ENCODE data around the gene KLHL22. TPM values are rescaled to one million over a fixed set of nuclear protein-coding genes. Genes with fewer than 3 reads are reported as not detected.
"Not testable (repeated sequence)": the region's sequence is repeated elsewhere in the genome, so short reads cannot be mapped to it uniquely, and the experiment has no call there.

The KLHL22 gene
- total RNA-seq, 2 donors from 2014 or later = 21.4 to 26.5 TPM

DNA sequence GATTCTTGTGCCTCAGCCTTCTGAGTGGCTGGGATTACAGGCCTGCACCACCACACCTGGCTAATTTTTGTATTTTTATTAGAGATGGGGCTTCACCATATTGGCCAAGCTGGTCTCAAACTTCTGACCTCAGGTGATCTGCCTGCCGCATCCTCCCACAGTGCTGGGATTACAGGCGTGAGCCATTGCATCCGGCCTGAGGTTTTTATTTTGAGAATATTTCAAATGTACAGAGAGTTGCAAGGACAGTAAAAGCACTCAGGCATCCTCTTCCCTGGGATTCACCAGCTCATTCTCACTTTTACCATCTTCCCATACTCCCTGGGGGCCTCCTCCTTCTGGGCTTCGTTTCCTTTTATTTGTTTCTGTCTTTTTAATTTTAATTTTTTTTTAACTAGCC lies 24.0 kb upstream of the KLHL22 start:
- no peak for DNase-seq
- H3K27ac Mint-ChIP-seq = peak overlapping the region; percentile 43
- H3K4me1 Mint-ChIP-seq (ENCODE audit: low read depth) = peaks cover 85% of the 10 kb centered on the region
- no peak overlapping the region for H3K4me3 Mint-ChIP-seq
- no peak for ATAC-seq (replicated peaks in 1 of 2)
- no peaks in the 10 kb centered on the region for H3K9me3 Mint-ChIP-seq
- H3K27me3 Mint-ChIP-seq (ENCODE audit: low read depth) = no peaks in the 10 kb centered on the region
- peaks cover 9 to 16% of the 10 kb centered on the region in 2 donors for H3K36me3 Mint-ChIP-seq (ENCODE audit: insufficient read depth in 2 of 2)

DNA sequence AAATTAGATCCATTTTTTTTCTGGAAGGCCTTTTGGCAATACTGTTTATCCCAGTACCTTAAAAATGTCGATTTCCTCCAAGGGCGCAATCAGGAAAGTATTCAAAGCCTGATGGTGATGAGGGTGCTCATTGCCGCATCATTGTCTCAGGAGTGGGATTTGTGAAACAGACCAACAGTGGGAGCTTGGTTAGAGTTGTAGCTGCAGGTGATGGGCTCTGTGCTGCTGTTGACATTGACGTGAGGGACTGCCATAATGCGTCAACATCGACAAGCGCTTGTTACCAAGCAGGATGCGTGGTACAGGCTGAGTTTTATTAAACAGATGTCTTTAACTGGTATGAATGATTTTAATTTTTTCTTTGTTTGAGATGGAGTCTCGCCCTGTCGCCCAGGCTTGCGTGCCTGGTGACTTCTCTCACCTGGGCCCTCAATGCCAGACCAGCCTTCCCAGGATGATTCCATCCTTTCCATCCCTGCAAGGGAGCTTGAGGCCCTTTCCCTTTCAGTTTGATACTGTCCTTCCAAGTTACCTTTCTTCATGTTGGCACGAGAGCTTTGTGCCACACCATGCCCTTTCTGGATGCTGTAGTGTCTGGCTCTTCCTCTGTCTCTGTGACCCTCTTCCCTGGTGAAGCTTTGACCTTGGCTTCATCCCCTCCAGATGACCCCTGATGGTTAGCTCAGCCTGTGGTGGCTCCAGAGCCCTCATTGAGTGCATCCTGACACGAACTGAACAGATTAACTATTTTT lies 22.4 kb upstream of the KLHL22 start:
- Mint-ChIP-seq H3K36me3 (ENCODE audit: insufficient read depth in 2 of 2) (peaks cover 6 to 19% of the 10 kb centered on the region in 2 donors), H3K4me1 (ENCODE audit: low read depth) (peaks cover 85% of the 10 kb centered on the region), H3K27me3 (ENCODE audit: low read depth) (no peaks in the 10 kb centered on the region), H3K9me3 (no peaks in the 10 kb centered on the region), H3K4me3 (peak overlapping the region in 1 of 2 donors; percentile 2), H3K27ac (peak overlapping the region; percentile 52)
- DNase-seq = no peak
- ATAC-seq (replicated peaks in 1 of 2) = no peak

DNA sequence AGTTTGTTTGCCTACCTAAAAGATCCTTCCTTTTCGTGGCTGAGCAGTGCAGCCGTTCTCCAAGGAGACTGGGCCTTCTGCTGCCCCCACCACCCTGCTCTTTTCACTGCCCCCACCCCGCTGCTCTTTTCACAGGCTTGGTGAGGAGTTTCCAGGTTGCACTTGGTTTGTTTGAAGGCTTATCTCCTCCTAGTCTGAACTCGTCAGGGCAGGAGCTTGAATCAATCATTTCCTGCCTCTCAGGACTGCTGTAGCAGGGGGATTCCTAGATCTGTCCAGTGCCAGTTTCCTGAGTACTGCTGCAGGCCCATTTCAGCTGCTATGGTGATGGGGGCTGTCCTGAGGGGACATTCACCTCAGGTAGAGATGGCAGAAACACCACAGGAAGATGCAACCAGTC lies 21.8 kb upstream of the KLHL22 start:
- ATAC-seq (replicated peaks in 1 of 2) (peak in 1 of 2 donors; percentile 28), DNase-seq (no peak)
- Mint-ChIP-seq H3K27ac (peak overlapping the region; percentile 52), H3K4me1 (ENCODE audit: low read depth) (peaks cover 83% of the 10 kb centered on the region), H3K27me3 (ENCODE audit: low read depth) (no peaks in the 10 kb centered on the region), H3K4me3 (peak overlapping the region; percentile 66 to 71), H3K36me3 (ENCODE audit: insufficient read depth in 2 of 2) (peaks cover 6 to 17% of the 10 kb centered on the region in 2 donors), H3K9me3 (no peaks in the 10 kb centered on the region)

DNA sequence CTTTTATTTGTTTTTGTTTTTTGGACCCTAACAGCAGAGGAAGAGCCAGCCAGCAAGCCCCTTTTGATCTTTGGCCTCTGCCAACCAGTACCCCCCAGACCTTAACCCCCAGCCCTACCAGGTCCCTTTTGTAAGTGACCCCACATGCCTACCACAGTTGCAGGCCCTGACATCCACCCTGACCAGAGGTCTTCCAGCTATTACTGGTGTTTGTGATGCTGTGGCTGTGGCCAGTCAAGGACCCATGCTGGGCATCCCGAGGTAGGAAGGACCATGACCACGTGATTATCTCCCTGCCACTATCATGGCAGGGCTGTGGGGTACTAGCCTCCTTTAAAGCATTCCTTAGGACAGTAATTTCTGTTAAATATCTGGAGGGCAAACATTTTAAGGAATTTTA lies 20.8 kb upstream of the KLHL22 start:
- peaks cover 86% of the 10 kb centered on the region for H3K4me1 Mint-ChIP-seq (ENCODE audit: low read depth)
- no peaks in the 10 kb centered on the region for H3K9me3 Mint-ChIP-seq
- ATAC-seq (replicated peaks in 1 of 2) = no peak
- H3K27ac Mint-ChIP-seq = no peak overlapping the region
- H3K4me3 Mint-ChIP-seq = no peak overlapping the region
- H3K36me3 Mint-ChIP-seq (ENCODE audit: insufficient read depth in 2 of 2) = peaks cover 4 to 14% of the 10 kb centered on the region in 2 donors
- no peaks in the 10 kb centered on the region for H3K27me3 Mint-ChIP-seq (ENCODE audit: low read depth)
- DNase-seq = no peak

DNA sequence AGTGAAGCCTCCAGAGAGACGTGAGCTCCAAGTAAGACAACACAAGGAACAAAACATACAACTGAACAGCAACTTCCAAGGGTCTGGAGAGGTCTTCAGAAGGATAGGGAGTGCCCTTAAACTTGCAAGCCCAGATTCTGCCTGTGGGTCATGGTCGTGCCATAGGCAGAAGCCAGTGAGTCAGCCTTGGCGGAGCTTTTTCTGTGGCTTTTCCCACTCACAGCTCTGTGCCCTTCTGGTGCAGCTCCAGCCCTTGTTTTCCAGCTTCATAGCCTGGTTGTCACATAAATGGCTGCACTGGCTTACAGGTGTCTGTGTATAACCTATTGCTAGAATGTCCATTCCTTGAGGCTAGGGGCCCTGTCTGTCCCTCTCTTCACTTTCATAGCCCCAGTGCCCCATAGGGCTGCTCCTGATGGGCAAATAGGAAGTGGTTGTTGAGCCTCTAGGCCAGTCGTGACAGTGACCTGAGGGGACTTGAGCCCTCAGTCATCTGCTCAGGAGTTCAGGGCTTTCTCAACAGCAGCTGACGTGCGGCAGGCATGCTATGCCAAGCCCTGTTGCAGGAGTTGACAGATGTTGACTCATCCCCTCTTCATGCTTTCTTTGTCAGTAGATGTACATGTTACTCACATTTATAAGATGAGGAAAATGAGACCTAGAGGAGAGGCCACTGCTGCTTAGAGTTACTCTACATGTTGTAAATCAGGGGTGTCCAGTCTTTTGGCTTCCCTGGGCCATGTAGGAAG lies 19.2 kb upstream of the KLHL22 start:
- no peaks in the 10 kb centered on the region for H3K27me3 Mint-ChIP-seq (ENCODE audit: low read depth)
- H3K9me3 Mint-ChIP-seq = no peaks in the 10 kb centered on the region
- peak overlapping the region; percentile 75 for H3K27ac Mint-ChIP-seq
- peak overlapping the region; percentile 14 to 35 for H3K4me3 Mint-ChIP-seq
- ATAC-seq (replicated peaks in 1 of 2) (peak; percentile 73 to 75), DNase-seq (peak in 1 of 2 donors; percentile 18)
- peaks cover 91% of the 10 kb centered on the region for H3K4me1 Mint-ChIP-seq (ENCODE audit: low read depth)
- peaks cover 2 to 14% of the 10 kb centered on the region in 2 donors for H3K36me3 Mint-ChIP-seq (ENCODE audit: insufficient read depth in 2 of 2)

DNA sequence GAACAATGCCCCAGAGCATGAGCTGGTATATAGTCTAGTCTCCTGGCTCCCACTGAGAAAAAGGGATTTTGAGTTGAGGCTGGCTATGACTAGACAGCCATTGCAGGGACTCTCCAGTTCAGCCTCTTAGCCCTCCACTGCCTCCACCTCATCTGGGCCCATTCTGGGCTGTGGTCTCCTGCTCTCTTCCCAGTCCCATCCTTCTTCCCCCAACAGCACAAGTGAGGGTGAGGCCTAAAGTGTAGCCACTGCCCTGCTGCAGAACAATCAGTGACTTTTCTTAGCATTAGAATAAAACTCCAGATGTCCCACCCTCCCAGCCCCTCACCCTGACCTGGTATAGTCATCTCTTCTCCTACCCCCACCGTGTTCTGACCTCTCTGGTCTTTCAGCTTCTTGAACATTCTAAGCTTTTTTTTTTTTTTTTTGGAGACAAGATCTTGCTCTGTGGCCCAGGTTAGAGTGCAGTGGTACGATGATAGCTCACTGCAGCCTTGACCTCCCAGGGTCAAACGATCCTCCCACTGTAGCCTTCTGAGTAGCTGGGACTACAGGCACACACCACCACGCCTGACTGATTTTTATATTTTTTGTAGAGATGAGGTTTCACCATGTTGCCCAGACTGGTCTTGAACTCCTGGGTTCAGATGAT lies 16.1 kb upstream of the KLHL22 start:
- Mint-ChIP-seq H3K27ac (peak overlapping the region; percentile 96), H3K9me3 (no peaks in the 10 kb centered on the region), H3K36me3 (ENCODE audit: insufficient read depth in 2 of 2) (peaks cover 10 to 16% of the 10 kb centered on the region in 2 donors), H3K4me3 (peak overlapping the region; percentile 24 to 72), H3K27me3 (ENCODE audit: low read depth) (no peaks in the 10 kb centered on the region), H3K4me1 (ENCODE audit: low read depth) (peaks cover 88% of the 10 kb centered on the region)
- ATAC-seq (replicated peaks in 1 of 2) = no peak
- DNase-seq = no peak

DNA sequence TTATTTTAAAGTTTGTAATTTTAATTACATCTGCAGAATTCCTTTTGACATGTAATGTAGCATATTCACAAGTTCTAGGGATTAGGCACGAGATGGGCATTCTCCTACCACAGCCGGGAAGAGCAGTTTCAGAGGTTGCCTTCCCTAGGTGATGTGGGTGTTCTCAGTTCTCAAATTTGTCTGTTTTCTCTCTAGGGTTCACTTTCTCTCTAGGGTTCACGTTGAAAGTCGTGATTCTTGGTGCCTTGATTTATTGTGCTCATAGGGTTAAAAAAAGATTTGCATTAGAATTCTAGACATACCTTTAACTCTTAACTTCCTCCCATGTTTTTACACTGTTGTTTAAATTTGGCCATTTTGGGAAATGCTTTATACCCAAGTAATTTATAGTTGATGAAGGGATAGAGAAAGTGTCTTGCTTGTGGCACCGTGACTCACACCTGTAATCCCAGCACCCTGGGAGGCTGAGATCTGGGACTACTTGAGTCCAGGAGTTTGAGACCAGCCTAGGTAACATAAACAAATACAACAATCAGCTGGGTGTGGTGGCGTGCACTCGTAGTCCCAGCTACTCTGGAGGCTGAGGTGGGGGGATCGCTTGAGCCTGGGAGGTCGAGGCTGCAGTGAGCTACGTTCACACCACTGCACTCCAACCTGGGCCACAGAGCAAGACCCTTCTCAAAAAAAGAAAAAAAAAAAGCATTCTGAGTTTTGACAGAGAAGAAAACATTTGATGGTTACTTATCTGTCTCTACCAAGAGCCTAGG lies 15.4 kb upstream of the KLHL22 start:
- DNase-seq (no peak), ATAC-seq (replicated peaks in 1 of 2) (no peak)
- H3K36me3 Mint-ChIP-seq (ENCODE audit: insufficient read depth in 2 of 2) = peaks cover 10 to 16% of the 10 kb centered on the region in 2 donors
- H3K9me3 Mint-ChIP-seq = no peaks in the 10 kb centered on the region
- peak overlapping the region; percentile 51 for H3K27ac Mint-ChIP-seq
- H3K27me3 Mint-ChIP-seq (ENCODE audit: low read depth) = no peaks in the 10 kb centered on the region
- peak overlapping the region; percentile 84 to 99 for H3K4me3 Mint-ChIP-seq
- peaks cover 83% of the 10 kb centered on the region for H3K4me1 Mint-ChIP-seq (ENCODE audit: low read depth)

DNA sequence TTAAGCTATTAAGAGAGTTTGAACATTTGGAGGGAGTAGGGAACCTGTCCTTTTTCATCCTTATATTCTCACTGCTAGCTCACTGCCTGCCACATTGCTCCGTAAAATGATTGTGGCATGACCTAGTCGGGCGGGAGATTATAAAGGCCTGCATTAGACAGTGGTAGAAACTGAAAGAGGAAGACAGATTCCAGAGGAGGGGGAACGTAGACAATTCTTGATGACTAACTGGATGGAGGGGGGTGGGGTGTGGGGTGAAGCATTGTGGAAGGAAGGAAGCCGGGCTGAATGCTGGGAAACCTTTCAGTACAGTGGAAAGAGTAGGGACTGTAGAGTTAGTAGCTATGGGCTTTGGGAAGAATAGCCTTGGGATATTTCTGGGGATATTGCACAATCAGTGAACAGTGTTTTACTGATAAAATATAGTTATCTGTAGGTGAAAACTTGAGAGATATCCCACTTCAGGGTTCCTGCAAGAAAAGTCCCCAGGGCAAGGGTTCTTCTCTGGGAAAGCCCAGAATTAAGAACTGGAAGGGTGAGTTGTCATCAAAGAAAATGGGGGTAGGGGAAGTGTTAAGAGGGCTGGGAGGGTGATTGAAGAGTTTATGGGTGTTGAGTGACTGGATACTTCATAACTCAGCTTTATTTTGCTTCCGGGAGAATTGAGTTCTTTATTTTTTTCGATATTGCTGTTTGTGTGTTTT lies 13.9 kb upstream of the KLHL22 start:
- Mint-ChIP-seq H3K27me3 (ENCODE audit: low read depth) (no peaks in the 10 kb centered on the region), H3K36me3 (ENCODE audit: insufficient read depth in 2 of 2) (peaks cover 10 to 16% of the 10 kb centered on the region in 2 donors), H3K4me1 (ENCODE audit: low read depth) (peaks cover 72% of the 10 kb centered on the region), H3K4me3 (peak overlapping the region; percentile 84 to 99), H3K27ac (peak overlapping the region; percentile 97), H3K9me3 (no peaks in the 10 kb centered on the region)
- DNase-seq = peak; percentile 38 to 48
- peak; percentile 15 to 18 for ATAC-seq (replicated peaks in 1 of 2)

DNA sequence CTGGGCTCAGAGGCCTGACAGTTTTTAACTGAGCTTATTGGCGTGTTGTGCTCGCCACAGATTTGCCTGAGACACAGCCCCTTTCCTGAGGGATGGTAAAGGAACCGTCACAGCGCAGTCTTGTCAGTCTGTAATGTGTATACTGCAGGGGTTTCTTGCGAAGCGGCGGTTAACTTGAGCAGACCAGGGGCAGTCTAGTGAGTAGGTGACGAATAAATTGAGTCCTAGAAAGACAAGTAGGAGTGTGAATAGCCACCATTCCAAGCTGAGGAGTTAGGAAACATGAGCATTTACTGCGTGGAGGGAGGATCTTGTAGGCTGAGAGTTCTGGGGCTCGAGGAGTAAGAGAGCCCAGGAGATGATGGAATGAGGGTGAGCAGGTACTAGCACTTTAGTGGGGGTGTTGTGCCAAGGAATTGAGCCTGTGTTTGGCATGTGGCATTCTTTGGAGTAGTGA lies 13.2 kb upstream of the KLHL22 start:
- DNase-seq (no peak), ATAC-seq (replicated peaks in 1 of 2) (no peak)
- Mint-ChIP-seq H3K27me3 (ENCODE audit: low read depth) (no peaks in the 10 kb centered on the region), H3K4me1 (ENCODE audit: low read depth) (peaks cover 66% of the 10 kb centered on the region), H3K36me3 (ENCODE audit: insufficient read depth in 2 of 2) (peaks cover 10 to 13% of the 10 kb centered on the region in 2 donors), H3K4me3 (peak overlapping the region; percentile 84 to 99), H3K27ac (peak overlapping the region; percentile 97), H3K9me3 (no peaks in the 10 kb centered on the region)

DNA sequence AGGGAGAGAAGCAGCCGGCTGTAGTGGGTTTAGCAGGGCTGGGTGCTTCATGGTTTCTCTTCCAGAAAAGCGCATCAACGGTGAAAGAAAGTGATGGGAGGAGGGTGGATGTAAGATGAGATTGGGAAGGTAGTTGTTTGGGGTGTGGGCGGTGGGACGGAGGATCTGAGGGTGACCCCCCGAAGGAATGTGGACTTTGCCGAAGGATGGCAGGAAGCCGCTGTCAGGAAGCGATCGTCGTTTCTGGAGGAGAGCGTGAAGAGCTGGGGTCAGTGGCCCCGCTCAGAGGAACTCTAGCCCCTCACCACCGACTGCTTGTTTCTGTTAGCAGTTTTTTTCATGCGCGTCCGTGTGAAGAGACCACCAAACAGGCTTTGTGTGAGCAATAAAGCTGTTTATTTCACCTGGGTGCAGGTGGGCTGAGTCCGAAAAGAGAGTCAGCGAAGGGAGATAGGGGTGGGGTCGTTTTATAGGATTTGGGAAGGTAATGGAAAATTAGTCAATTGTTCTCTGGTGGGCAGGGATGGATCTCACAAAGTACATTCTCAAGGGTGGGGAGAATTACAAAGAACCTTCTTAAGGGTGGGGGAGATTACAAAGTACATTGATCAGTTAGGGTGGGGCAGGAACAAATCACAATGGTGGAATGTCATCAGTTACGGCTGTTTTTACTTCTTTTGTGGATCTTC lies 12.6 kb upstream of the KLHL22 start:
- peak overlapping the region; percentile 97 for H3K27ac Mint-ChIP-seq
- peak in 1 of 2 donors; percentile 12 for ATAC-seq (replicated peaks in 1 of 2)
- not testable (repeated sequence) for H3K27me3 Mint-ChIP-seq (ENCODE audit: low read depth); DNase-seq; H3K9me3 Mint-ChIP-seq
- peaks cover 59% of the 10 kb centered on the region for H3K4me1 Mint-ChIP-seq (ENCODE audit: low read depth)
- H3K4me3 Mint-ChIP-seq = peak overlapping the region; percentile 84 to 99
- peaks cover 10 to 13% of the 10 kb centered on the region in 2 donors for H3K36me3 Mint-ChIP-seq (ENCODE audit: insufficient read depth in 2 of 2)

DNA sequence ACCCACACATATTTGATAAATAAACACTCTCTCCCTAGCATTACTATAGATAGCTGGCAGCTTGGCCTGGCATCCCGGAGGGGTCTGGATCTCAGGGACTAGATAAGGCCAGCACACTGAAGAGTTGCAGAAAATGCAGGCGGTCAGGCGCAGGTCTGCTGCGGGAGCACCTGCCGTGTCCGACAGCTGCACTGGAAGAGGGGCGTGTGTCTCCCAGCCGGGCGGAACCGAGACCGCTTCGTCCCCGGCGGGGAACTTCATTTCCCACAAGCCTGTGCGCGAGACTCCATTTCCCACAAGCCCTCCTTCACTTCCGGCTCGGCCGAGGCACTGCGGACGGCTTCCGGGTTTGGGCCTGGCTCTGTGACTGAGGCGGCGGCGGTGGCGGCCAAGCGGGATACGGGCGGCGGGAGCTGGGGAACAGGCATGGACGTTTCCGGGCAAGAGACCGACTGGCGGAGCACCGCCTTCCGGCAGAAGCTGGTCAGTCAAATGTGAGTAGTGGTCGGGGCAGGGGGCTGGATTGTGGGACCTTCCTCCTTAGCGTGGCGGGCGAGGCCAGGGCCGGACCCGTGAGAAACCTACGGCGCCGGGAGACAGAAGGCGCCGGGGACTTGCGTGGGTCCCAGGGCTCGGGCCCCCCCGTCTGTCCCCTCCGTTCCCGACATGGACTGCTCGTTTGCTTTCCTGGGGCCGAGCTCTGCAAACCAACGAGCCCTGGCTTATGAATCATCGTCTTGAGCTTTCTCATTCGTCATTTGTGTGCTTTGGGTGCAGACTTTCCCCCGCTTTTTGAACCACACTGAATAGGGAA lies 11.9 kb upstream of the KLHL22 start, which contains the start of gene MED15:
Gene MED15, plus strand, starts transcription at position 358 of the 814 bp plus-strand sequence. Its CDS starts 69 bp downstream, at position 427.
- Mint-ChIP-seq H3K4me3 (peak within 1 kb of the TSS; percentile 84 to 99), H3K27ac (peak within 1 kb of the TSS; percentile 97), H3K4me1 (ENCODE audit: low read depth) (peaks cover 54% of the 10 kb centered on the region), H3K27me3 (ENCODE audit: low read depth) (no peaks in the 10 kb centered on the region), H3K36me3 (ENCODE audit: insufficient read depth in 2 of 2) (peaks cover 10 to 13% of the 10 kb centered on the region in 2 donors), H3K9me3 (no peaks in the 10 kb centered on the region)
- ATAC-seq (replicated peaks in 1 of 2) (peak; percentile 87 to 89), DNase-seq (peak; percentile 91 to 93)
